ENCODE results near the gene RGS3. TPM values are rescaled to one million over a fixed set of nuclear protein-coding genes. Genes with fewer than 3 reads are reported as not detected.

The RGS3 gene
- total and polyA plus RNA-seq, 10 of the 15 experiments (the other 5 are each of a cell fraction or from before 2014, with no cell fraction given) = 2.9 to 138 (median 28.8) TPM

- ATAC-seq (no peak), FAIRE-seq (no peak), DNase-seq (ENCODE audit: low read depth, low spot score) (no peak)
- Histone ChIP-seq H3K9ac (ENCODE audit: control insufficient read depth, insufficient read depth, low read length) (no peak overlapping the region), H3K4me1 (ENCODE audit: control insufficient read depth, insufficient read depth, low read length) (no peaks in the 10 kb centered on the region), H3K27ac (ENCODE audit: control insufficient read depth, insufficient read depth) (no peak overlapping the region), H4K20me1 (ENCODE audit: control insufficient read depth, insufficient read depth) (no peaks in the 10 kb centered on the region), H3K4me2 (ENCODE audit: control insufficient read depth, insufficient read depth) (no peak overlapping the region), H3K4me3 (no peak overlapping the region), H3K9me3 (replicated peaks; ENCODE audit: control insufficient read depth, insufficient read depth, low read length) (no peaks in the 10 kb centered on the region), H3K27me3 (replicated peaks in 1 of 2; ENCODE audit: control insufficient read depth in 2 of 2, insufficient read depth in 2 of 2, low read length in 1 of 2) (no peaks in the 10 kb centered on the region), H2AFZ (ENCODE audit: control insufficient read depth, low read depth, low read length) (no peak overlapping the region), H3K79me2 (ENCODE audit: control insufficient read depth, insufficient read depth, low read length) (no peaks in the 10 kb centered on the region), H3K36me3 (ENCODE audit: control insufficient read depth in 2 of 2, insufficient read depth in 2 of 2, low read length in 1 of 2) (no peaks in the 10 kb centered on the region)
- ChIA-PET CTCF (interaction anchor here (0.8 to 1.0 kb wide), 3 partner anchors 18 to 229 kb away, joined by 3 read pairs; partner anchors contain the start of gene ALAD), POLR2A (no interaction called here), RAD21 (ENCODE audit: unreplicated experiment) (no interaction called here), SMC1A (ENCODE audit: uncharacterized antibody, unreplicated experiment) (interaction anchor here (0.7 kb wide), 1 partner anchor 153 kb away, joined by 3 read pairs; the partner anchor contains the start of gene CDC26)
- in situ Hi-C loops (cut with MboI) (no loop called here), intact Hi-C loops (cut with micrococcal nuclease; ENCODE audit: unreplicated experiment) (no loop called here)
- WGBS (ENCODE audit: insufficient coverage, insufficient replicate concordance, low lambda C conversion rate, missing lambda C conversion rate) = 69% methylated on average over 2 of the region's 2 CpGs
- TF ChIP-seq ELK1 (IDR thresholded peaks at IDR 0.05; ENCODE audit: low read depth, low read length) (no peak), MTA2 (IDR thresholded peaks at IDR 0.05; ENCODE audit: low read depth) (no peak), NFXL1 (IDR thresholded peaks at IDR 0.05; ENCODE audit: borderline replicate concordance) (no peak), TCF7 (IDR thresholded peaks at IDR 0.05; ENCODE audit: borderline replicate concordance) (no peak), SREBF1 (IDR thresholded peaks at IDR 0.05; ENCODE audit: low read length) (no peak), NKRF (conservative IDR thresholded peaks at IDR 0.05) (no peak), HDAC2 (IDR thresholded peaks at IDR 0.05) (no peak), NR2F1 (conservative IDR thresholded peaks at IDR 0.05) (no peak), GATAD2B (conservative IDR thresholded peaks at IDR 0.05; ENCODE audit: low read depth) (no peak), CBX5 (IDR thresholded peaks at IDR 0.05; ENCODE audit: low read depth) (no peak), PAX8 (IDR thresholded peaks at IDR 0.05) (no peak)
- TF ChIP-seq, protein P1, sequence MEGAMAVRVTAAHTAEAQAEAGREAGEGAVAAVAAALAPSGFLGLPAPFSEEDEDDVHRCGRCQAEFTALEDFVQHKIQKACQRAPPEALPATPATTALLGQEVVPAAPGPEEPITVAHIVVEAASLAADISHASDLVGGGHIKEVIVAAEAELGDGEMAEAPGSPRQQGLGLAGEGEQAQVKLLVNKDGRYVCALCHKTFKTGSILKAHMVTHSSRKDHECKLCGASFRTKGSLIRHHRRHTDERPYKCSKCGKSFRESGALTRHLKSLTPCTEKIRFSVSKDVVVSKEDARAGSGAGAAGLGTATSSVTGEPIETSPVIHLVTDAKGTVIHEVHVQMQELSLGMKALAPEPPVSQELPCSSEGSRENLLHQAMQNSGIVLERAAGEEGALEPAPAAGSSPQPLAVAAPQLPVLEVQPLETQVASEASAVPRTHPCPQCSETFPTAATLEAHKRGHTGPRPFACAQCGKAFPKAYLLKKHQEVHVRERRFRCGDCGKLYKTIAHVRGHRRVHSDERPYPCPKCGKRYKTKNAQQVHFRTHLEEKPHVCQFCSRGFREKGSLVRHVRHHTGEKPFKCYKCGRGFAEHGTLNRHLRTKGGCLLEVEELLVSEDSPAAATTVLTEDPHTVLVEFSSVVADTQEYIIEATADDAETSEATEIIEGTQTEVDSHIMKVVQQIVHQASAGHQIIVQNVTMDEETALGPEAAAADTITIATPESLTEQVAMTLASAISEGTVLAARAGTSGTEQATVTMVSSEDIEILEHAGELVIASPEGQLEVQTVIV (IDR thresholded peaks at IDR 0.05; ENCODE audit: borderline replicate concordance, partially characterized antibody) = no peak
- TF ChIP-seq, protein P2, sequence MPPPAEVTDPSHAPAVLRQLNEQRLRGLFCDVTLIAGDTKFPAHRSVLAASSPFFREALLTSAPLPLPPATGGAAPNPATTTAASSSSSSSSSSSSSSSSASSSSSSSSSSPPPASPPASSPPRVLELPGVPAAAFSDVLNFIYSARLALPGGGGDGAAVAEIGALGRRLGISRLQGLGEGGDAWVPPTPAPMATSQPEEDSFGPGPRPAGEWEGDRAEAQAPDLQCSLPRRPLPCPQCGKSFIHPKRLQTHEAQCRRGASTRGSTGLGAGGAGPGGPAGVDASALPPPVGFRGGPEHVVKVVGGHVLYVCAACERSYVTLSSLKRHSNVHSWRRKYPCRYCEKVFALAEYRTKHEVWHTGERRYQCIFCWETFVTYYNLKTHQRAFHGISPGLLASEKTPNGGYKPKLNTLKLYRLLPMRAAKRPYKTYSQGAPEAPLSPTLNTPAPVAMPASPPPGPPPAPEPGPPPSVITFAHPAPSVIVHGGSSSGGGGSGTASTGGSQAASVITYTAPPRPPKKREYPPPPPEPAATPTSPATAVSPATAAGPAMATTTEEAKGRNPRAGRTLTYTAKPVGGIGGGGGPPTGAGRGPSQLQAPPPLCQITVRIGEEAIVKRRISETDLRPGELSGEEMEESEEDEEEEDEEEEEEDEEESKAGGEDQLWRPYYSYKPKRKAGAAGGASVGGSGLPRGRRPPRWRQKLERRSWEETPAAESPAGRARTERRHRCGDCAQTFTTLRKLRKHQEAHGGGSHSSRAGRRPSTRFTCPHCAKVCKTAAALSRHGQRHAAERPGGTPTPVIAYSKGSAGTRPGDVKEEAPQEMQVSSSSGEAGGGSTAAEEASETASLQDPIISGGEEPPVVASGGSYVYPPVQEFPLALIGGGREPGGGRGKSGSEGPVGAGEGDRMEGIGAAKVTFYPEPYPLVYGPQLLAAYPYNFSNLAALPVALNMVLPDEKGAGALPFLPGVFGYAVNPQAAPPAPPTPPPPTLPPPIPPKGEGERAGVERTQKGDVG (CRISPR knock-in tag; IDR thresholded peaks at IDR 0.05) = no peak
- BruUV-seq (replicated peaks) = no TSS peak
Observed at GRCh38 chr9:113427629-113428028, 35.9 kb upstream of the RGS3 start.

Data from GM12878 (cell line).